ENCODE data around the gene GAS7. TPM values are rescaled to one million over a fixed set of nuclear protein-coding genes. Genes with fewer than 3 reads are reported as not detected.

The GAS7 gene
- total RNA-seq, 1 donor from 2014 or later: 2.9 TPM

DNA sequence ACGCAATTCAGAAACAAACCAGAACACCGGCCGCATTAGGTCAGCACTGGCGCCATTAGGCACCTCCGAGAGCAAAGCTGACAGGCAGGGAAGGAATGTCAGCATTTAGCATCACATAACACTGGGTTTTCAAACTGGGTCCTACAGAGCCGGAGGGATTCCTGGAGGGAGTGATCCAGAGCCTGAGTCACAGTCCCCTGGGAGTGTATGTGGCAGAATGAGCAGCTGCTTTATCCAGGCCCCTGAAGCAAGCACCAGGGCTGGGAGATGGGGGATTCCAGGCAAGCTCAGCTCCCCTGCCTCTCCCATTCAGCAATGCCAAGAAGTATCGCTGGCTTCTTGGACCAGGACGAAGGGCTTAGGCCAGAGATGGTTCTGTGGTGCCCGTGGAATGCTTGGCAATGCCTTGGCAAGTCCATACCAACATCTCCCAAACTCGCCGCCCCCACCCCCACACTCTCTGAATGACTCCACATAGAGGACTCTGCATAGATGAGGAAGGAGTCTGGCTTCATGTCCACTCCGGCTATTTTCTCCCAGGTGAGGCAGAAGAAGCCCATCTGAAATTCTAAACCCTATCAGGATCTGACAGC, 20.4 kb downstream of the GAS7 start:
- Histone ChIP-seq H3K4me2 (peak overlapping the region; percentile 6), H2AFZ (replicated peaks) (no peak overlapping the region), H3F3A (ENCODE audit: low read depth) (peaks cover 20% of the 10 kb centered on the region), H3K36me3 (no peaks in the 10 kb centered on the region), H3K27me3 (no peaks in the 10 kb centered on the region), H3K9me3 (ENCODE audit: low read depth) (no peaks in the 10 kb centered on the region), H3K27ac (no peak overlapping the region), H3K79me2 (ENCODE audit: low read depth) (no peaks in the 10 kb centered on the region), H4K20me1 (ENCODE audit: low read depth) (no peaks in the 10 kb centered on the region), H3K9ac (no peak overlapping the region), H3K4me3 (no peak overlapping the region), H3K4me1 (peaks cover 38% of the 10 kb centered on the region)
- Mint-ChIP-seq H3K9me3 (peaks cover 3% of the 10 kb centered on the region), H3K27ac (no peak overlapping the region), H3K27me3 (ENCODE audit: insufficient read depth, low read depth) (peaks cover 19% of the 10 kb centered on the region), H3K36me3 (peaks cover 2% of the 10 kb centered on the region), H3K4me3 (no peak overlapping the region), H3K4me1 (peaks cover 52% of the 10 kb centered on the region)
- peak; percentile 33 for DNase-seq (ENCODE audit: low spot score)
- TF ChIP-seq EZH2phosphoT487 (IDR thresholded peaks at IDR 0.05) (no peak), EZH2 (IDR thresholded peaks at IDR 0.05) (no peak)
- TF ChIP-seq, protein P1, sequence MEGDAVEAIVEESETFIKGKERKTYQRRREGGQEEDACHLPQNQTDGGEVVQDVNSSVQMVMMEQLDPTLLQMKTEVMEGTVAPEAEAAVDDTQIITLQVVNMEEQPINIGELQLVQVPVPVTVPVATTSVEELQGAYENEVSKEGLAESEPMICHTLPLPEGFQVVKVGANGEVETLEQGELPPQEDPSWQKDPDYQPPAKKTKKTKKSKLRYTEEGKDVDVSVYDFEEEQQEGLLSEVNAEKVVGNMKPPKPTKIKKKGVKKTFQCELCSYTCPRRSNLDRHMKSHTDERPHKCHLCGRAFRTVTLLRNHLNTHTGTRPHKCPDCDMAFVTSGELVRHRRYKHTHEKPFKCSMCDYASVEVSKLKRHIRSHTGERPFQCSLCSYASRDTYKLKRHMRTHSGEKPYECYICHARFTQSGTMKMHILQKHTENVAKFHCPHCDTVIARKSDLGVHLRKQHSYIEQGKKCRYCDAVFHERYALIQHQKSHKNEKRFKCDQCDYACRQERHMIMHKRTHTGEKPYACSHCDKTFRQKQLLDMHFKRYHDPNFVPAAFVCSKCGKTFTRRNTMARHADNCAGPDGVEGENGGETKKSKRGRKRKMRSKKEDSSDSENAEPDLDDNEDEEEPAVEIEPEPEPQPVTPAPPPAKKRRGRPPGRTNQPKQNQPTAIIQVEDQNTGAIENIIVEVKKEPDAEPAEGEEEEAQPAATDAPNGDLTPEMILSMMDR (IDR thresholded peaks at IDR 0.05): no peak

- no peak overlapping the region for H3K27ac Mint-ChIP-seq
- H3K9me3 Mint-ChIP-seq: peaks cover 5% of the 10 kb centered on the region
- H3K27me3 Mint-ChIP-seq (ENCODE audit: insufficient read depth, low read depth): peaks cover 18% of the 10 kb centered on the region
- Histone ChIP-seq H4K20me1 (ENCODE audit: low read depth) (no peaks in the 10 kb centered on the region), H3K4me1 (peaks cover 32% of the 10 kb centered on the region), H3K79me2 (ENCODE audit: low read depth) (no peaks in the 10 kb centered on the region), H3K9me3 (ENCODE audit: low read depth) (no peaks in the 10 kb centered on the region), H3K4me2 (peak overlapping the region; percentile 23), H3K9ac (no peak overlapping the region), H3K27ac (no peak overlapping the region), H3K27me3 (no peaks in the 10 kb centered on the region), H3K4me3 (no peak overlapping the region), H3K36me3 (no peaks in the 10 kb centered on the region), H3F3A (ENCODE audit: low read depth) (peaks cover 14% of the 10 kb centered on the region), H2AFZ (replicated peaks) (no peak overlapping the region)
- H3K4me1 Mint-ChIP-seq: peaks cover 46% of the 10 kb centered on the region
- H3K36me3 Mint-ChIP-seq: peaks cover 2% of the 10 kb centered on the region
- TF ChIP-seq EZH2phosphoT487 (IDR thresholded peaks at IDR 0.05) (no peak), EZH2 (IDR thresholded peaks at IDR 0.05) (no peak)
- TF ChIP-seq, protein P1 (IDR thresholded peaks at IDR 0.05): no peak
- peak overlapping the region; percentile 3 for H3K4me3 Mint-ChIP-seq
- peak; percentile 34 for DNase-seq (ENCODE audit: low spot score)
Observed at GRCh38 chr17:10177131-10177912, 21.1 kb downstream of the GAS7 start.

GRCh38 chr17:10173913-10174312, 24.5 kb downstream of the GAS7 start:
- H3K9me3 ChIP-seq (ENCODE audit: low read depth): no peaks in the 10 kb centered on the region
- H3K4me2 ChIP-seq: no peak overlapping the region
- no peaks in the 10 kb centered on the region for H4K20me1 ChIP-seq (ENCODE audit: low read depth)
- H3K27me3 ChIP-seq: no peaks in the 10 kb centered on the region
- H3K27ac Mint-ChIP-seq: no peak overlapping the region
- H3K36me3 ChIP-seq: no peaks in the 10 kb centered on the region
- H3K9me3 Mint-ChIP-seq: peaks cover 8% of the 10 kb centered on the region
- no peak overlapping the region for H3K4me3 ChIP-seq
- peaks cover 2% of the 10 kb centered on the region for H3K36me3 Mint-ChIP-seq
- peaks cover 27% of the 10 kb centered on the region for H3F3A ChIP-seq (ENCODE audit: low read depth)
- no peak overlapping the region for H3K27ac ChIP-seq
- H3K79me2 ChIP-seq (ENCODE audit: low read depth): no peaks in the 10 kb centered on the region
- H3K4me1 ChIP-seq: peaks cover 44% of the 10 kb centered on the region
- H3K4me1 Mint-ChIP-seq: peaks cover 48% of the 10 kb centered on the region
- no peak overlapping the region for H3K9ac ChIP-seq
- TF ChIP-seq EZH2phosphoT487 (IDR thresholded peaks at IDR 0.05) (no peak), EZH2 (IDR thresholded peaks at IDR 0.05) (no peak)
- TF ChIP-seq, protein P1 (IDR thresholded peaks at IDR 0.05): no peak
- DNase-seq (ENCODE audit: low spot score): no peak
- no peak overlapping the region for H3K4me3 Mint-ChIP-seq
- H2AFZ ChIP-seq (replicated peaks): no peak overlapping the region
- H3K27me3 Mint-ChIP-seq (ENCODE audit: insufficient read depth, low read depth): peaks cover 12% of the 10 kb centered on the region
